ENCODE data around the gene HERPUD1.

DNA sequence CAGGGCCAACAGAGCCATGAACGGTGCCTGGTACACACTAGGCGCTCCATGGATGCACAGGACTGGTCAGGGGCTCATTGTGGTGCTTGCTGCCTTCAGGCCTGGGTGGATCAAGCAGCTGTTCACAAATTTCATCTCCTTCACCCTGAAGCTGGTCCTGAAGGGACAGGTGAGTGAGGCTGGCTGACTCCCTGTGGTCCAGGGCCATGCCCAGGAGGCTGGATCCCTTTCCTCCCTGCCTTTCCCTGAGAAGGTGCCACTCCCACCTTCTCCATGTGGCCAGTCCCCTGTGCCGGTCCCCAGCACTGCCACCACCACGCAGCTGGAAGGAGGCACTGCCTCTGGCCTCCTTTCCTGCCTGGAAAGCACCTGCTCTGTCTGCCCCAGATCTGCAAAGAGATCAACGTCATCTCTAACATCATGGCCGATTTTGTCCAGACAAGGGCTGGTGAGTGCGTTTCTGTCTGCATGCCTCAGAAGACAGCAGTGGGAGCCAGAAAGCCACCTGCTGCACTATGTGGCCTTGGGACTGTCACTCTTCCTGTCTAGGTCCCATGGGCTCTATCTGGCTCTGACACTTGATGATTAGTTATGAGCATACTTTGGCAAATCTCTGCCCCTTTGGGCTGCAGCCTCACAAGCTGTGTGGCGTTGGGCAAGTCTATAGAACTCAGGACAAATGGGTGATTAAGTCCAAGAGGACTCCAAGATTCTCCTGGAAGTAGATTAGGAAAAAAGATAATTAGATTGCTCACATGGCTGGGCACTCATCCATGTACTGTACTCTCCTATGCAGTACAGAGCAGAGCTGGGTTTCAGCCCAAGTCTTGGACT, 39.2 kb downstream of the HERPUD1 start:
- TF ChIP-seq POLR2AphosphoS5 (IDR thresholded peaks at IDR 0.05; ENCODE audit: low read depth, low read length) = no peak
- TF ChIP-seq, protein P1, sequence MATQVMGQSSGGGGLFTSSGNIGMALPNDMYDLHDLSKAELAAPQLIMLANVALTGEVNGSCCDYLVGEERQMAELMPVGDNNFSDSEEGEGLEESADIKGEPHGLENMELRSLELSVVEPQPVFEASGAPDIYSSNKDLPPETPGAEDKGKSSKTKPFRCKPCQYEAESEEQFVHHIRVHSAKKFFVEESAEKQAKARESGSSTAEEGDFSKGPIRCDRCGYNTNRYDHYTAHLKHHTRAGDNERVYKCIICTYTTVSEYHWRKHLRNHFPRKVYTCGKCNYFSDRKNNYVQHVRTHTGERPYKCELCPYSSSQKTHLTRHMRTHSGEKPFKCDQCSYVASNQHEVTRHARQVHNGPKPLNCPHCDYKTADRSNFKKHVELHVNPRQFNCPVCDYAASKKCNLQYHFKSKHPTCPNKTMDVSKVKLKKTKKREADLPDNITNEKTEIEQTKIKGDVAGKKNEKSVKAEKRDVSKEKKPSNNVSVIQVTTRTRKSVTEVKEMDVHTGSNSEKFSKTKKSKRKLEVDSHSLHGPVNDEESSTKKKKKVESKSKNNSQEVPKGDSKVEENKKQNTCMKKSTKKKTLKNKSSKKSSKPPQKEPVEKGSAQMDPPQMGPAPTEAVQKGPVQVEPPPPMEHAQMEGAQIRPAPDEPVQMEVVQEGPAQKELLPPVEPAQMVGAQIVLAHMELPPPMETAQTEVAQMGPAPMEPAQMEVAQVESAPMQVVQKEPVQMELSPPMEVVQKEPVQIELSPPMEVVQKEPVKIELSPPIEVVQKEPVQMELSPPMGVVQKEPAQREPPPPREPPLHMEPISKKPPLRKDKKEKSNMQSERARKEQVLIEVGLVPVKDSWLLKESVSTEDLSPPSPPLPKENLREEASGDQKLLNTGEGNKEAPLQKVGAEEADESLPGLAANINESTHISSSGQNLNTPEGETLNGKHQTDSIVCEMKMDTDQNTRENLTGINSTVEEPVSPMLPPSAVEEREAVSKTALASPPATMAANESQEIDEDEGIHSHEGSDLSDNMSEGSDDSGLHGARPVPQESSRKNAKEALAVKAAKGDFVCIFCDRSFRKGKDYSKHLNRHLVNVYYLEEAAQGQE (IDR thresholded peaks at IDR 0.05; ENCODE audit: insufficient read depth in 1 of 2, low read depth in 2 of 2, low read length in 2 of 2) = no peak
- TF ChIP-seq SIN3A (IDR thresholded peaks at IDR 0.05; ENCODE audit: borderline replicate concordance, insufficient read depth, low read length) = no peak
- TF ChIP-seq TAF1 (IDR thresholded peaks at IDR 0.05; ENCODE audit: borderline replicate concordance, insufficient read depth, low read length) = no peak
- no peak for TF ChIP-seq FOXP2 (optimal IDR thresholded peaks at IDR 0.05; ENCODE audit: borderline replicate concordance, extremely low read depth, extremely low read length, insufficient read depth)

All from PFSK-1 (cell line).